GM06990 (cell line): ENCODE data around the gene SLC35F3.

Experiments used
- DNase-seq: peaks from one replicate; pipeline ENCODE4 v3.0.0-alpha.2; 2011; ENCODE audit not compliant: insufficient read length; ENCODE audit errors: extremely low read depth
- H3K27me3 ChIP-seq: replicated peaks from 2 replicates; pipeline ENCODE4 v1.6.0; 2011; ENCODE audit warnings: low read length; ENCODE audit not compliant: control insufficient read depth, insufficient read depth
- H3K36me3 ChIP-seq: 2 replicates; pipeline ENCODE4 v1.5.1; 2011; ENCODE audit warnings: low read length; ENCODE audit not compliant: control insufficient read depth, insufficient read depth
- H3K4me3 ChIP-seq: replicated peaks from 2 replicates; pipeline ENCODE4 v1.5.1; 2011; ENCODE audit warnings: low read depth, mild to moderate bottlenecking, control low read depth, low read length
- CTCF ChIP-seq: IDR thresholded peaks from 2 replicates; pipeline ENCODE4 v1.5.1; 2011; ENCODE audit warnings: low read length, control low read depth, mild to moderate bottlenecking, inconsistent platforms; ENCODE audit not compliant: insufficient read depth, poor library complexity, severe bottlenecking

Gene SLC35F3

GRCh38 chr1:234315091-234315541, 410.6 kb downstream of the SLC35F3 start:
- Histone ChIP-seq H3K4me3 (no peak overlapping the region), H3K36me3 (no peaks in the 10 kb centered on the region), H3K27me3 (no peaks in the 10 kb centered on the region; the same call in 1 of the 2 replicates)
- DNase-seq, result no peak
- no peak for TF ChIP-seq CTCF

- H3K4me3 ChIP-seq, result no peak overlapping the region
- H3K27me3 ChIP-seq, result no peaks in the 10 kb centered on the region; the same call in 1 of the 2 replicates
- no peaks in the 10 kb centered on the region for H3K36me3 ChIP-seq
- no peak for TF ChIP-seq CTCF
- DNase-seq, result no peak
These were observed 411.1 kb downstream of the SLC35F3 start for GRCh38 chr1:234315588-234315987.

GRCh38 chr1:234316486-234316885, 412.0 kb downstream of the SLC35F3 start:
- DNase-seq, result no peak
- no peaks in the 10 kb centered on the region; the same call in 1 of the 2 replicates for H3K27me3 ChIP-seq
- no peak for TF ChIP-seq CTCF
- H3K4me3 ChIP-seq, result no peak overlapping the region
- no peaks in the 10 kb centered on the region for H3K36me3 ChIP-seq

- TF ChIP-seq CTCF, result no peak
- no peak for DNase-seq
- Histone ChIP-seq H3K36me3 (no peaks in the 10 kb centered on the region), H3K4me3 (no peak overlapping the region), H3K27me3 (no peaks in the 10 kb centered on the region; the same call in 1 of the 2 replicates)
These were observed 412.5 kb downstream of the SLC35F3 start for GRCh38 chr1:234316937-234317336.

- no peak for TF ChIP-seq CTCF
- Histone ChIP-seq H3K27me3 (no peaks in the 10 kb centered on the region; the same call in 1 of the 2 replicates), H3K36me3 (no peaks in the 10 kb centered on the region), H3K4me3 (no peak overlapping the region)
- DNase-seq, result no peak
These were observed 415.6 kb downstream of the SLC35F3 start for GRCh38 chr1:234320069-234320468.

- DNase-seq, result no peak
- Histone ChIP-seq H3K27me3 (no peaks in the 10 kb centered on the region; the same call in 1 of the 2 replicates), H3K4me3 (no peak overlapping the region), H3K36me3 (no peaks in the 10 kb centered on the region)
- TF ChIP-seq CTCF, result no peak
These were observed 416.1 kb downstream of the SLC35F3 start for GRCh38 chr1:234320549-234320948.
